Stimulated activated effector memory CD8-positive, alpha-beta T cell treated with anti-CD3 and anti-CD28 coated beads, Interleukin-12 subunit alpha, Interleukin-12 subunit beta, amount 100 ng/mL, for 72 hours (primary cell): ENCODE results near the gene BCKDHB.

Experiments
- ATAC-seq: fragments of 150-1000 bp; cut with Tn5 transposase; 2 replicates; pipeline ENCODE4 v1.10.0; 2021
- DNase-seq, 2 donors: peaks; one replicate each; pipeline ENCODE4 v3.0.0; 2021 to 2022; ENCODE audit warnings: low spot score in 2 of 2
- H3K27ac Mint-ChIP-seq: one replicate; pipeline ENCODE4 v1.8.0; 2022; ENCODE audit warnings: mild to moderate bottlenecking, mixed read lengths
- H3K36me3 Mint-ChIP-seq: one replicate; pipeline ENCODE4 v1.8.0; 2022; ENCODE audit warnings: mild to moderate bottlenecking, mixed read lengths
- H3K4me1 Mint-ChIP-seq: one replicate; pipeline ENCODE4 v1.8.0; 2022; ENCODE audit warnings: mixed read lengths
- H3K4me3 Mint-ChIP-seq: one replicate; pipeline ENCODE4 v1.8.0; 2022; ENCODE audit warnings: mild to moderate bottlenecking, mixed read lengths
- H3K9me3 Mint-ChIP-seq: one replicate; pipeline ENCODE4 v1.8.0; 2022; ENCODE audit warnings: mixed read lengths

Gene BCKDHB

DNA sequence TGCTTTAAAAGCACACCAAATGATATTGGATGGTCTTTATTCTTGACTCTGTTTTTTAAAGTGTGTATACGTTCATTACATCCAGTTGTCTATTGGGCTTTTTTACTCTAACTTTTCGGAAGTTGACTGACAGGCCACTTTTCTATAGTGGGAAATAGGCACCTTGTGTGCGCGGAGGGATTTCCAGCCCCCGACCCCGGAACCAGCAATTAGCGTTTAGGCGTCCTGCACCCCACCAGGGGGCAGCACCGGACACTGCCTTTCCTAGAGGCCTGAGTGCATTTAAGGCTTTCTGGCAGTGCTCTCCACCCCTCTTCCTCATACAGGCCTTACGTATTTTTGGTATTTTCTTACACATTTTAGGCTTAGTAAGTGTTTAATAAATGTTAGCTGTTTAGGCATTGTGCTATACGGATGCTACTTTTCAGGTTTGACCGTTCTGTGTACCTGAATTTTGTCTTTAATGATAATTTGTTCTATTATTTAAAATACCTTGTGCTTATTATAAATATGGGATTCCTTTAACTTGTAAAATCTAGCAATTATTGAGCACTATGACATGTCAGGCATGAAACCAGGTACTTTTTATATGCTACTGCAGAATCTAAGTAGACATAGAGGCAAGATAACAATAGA lies 231.8 kb downstream of the BCKDHB start:
- Mint-ChIP-seq H3K4me3 (no peak overlapping the region), H3K27ac (no peak overlapping the region), H3K36me3 (no peaks in the 10 kb centered on the region), H3K9me3 (no peaks in the 10 kb centered on the region), H3K4me1 (no peaks in the 10 kb centered on the region)
- DNase-seq (peak; percentile 54 to 70), ATAC-seq (peak; percentile 65)

DNA sequence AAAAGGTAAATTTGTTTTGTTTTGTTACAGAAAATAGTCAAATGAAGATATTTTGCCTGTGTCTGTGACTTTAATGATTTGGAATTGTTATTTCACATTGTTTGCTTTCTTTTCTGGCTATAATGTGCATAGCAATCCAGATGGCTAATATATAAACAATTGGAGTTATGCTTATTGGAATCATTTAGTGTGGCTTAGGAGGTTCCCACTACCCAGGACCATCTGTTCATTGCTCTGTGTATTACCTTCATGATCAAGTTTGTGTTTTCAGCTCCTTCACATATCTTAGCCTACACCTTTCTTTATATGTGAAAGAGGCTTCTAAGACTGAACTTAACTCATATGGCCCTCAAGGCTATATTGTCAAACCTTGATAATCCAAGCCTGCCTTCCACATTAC lies 232.9 kb downstream of the BCKDHB start:
- ATAC-seq (no peak), DNase-seq (no peak)
- Mint-ChIP-seq H3K4me1 (no peaks in the 10 kb centered on the region), H3K27ac (no peak overlapping the region), H3K9me3 (no peaks in the 10 kb centered on the region), H3K4me3 (no peak overlapping the region), H3K36me3 (no peaks in the 10 kb centered on the region)

- Mint-ChIP-seq H3K36me3 (no peaks in the 10 kb centered on the region), H3K4me1 (no peaks in the 10 kb centered on the region), H3K4me3 (no peak overlapping the region), H3K9me3 (no peaks in the 10 kb centered on the region), H3K27ac (no peak overlapping the region)
- DNase-seq (no peak), ATAC-seq (no peak)
Measured at GRCh38 chr6:80340280-80340679, 233.8 kb downstream of the BCKDHB start.

DNA sequence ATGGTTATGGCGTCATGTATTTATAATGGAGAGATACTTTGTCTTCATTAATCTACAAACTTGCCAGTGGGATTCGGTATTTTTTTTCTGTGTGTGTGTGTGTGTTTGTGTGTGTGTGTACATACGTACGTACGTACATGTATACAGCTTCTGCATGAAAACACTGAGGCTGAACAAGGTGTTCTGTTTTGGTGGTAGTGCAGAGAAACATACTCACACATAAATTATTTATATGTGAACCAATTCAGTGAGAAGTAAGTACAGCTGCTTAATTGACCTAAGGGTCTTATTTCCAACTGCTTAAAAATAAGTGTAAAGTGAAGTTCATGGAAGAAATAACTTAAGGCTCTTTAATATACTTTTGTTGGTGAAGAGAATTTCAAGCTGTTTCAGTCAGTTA lies 234.2 kb downstream of the BCKDHB start:
- no peak for DNase-seq
- ATAC-seq = no peak
- Mint-ChIP-seq H3K9me3 (no peaks in the 10 kb centered on the region), H3K36me3 (no peaks in the 10 kb centered on the region), H3K4me1 (no peaks in the 10 kb centered on the region), H3K27ac (no peak overlapping the region), H3K4me3 (no peak overlapping the region)

DNA sequence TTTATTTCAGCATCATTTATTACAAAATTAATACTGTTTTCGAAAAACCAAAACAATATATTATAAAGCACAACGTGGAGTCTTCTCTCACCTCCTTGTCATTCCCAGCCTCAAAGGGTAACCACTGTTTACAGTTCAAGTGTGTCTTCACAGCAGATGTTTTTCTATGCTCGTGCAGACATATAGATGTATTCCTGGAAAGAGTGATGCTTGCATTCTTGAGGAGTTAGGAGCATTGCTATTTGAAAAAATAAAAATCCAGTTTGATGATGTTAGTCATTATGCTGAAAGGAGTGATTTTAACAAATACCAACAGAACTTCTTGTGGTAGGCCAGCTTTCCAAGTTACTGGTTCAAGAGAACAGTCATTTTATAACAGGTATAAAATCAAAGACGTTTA lies 234.9 kb downstream of the BCKDHB start:
- no peak for ATAC-seq
- no peak for DNase-seq

DNA sequence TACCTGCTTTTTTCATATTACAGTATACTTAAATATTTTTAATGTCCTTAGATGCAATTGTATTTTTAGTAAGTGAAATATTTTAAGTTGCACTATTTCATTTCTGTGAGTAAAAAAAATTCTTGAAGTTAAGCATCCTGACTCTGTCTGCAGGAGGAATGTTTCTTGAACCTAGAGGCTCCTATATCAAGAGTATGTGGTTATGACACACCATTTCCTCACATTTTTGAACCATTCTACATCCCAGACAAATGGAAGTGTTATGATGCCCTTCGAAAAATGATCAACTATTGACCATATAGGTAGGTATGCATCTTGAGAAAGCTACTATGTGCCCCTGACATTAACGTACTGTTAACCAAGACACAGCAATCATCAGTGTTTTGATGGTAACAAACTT lies 237.0 kb downstream of the BCKDHB start:
- ATAC-seq (no peak), DNase-seq (no peak)
- H3K27ac Mint-ChIP-seq = no peak overlapping the region
- H3K9me3 Mint-ChIP-seq = no peaks in the 10 kb centered on the region
- no peaks in the 10 kb centered on the region for H3K4me1 Mint-ChIP-seq
- no peak overlapping the region for H3K4me3 Mint-ChIP-seq
- no peaks in the 10 kb centered on the region for H3K36me3 Mint-ChIP-seq

More for the DNA sequence above, 234.9 kb downstream of the BCKDHB start:
- Mint-ChIP-seq H3K4me1 (no peaks in the 10 kb centered on the region), H3K9me3 (no peaks in the 10 kb centered on the region), H3K27ac (no peak overlapping the region), H3K36me3 (no peaks in the 10 kb centered on the region), H3K4me3 (no peak overlapping the region)

DNA sequence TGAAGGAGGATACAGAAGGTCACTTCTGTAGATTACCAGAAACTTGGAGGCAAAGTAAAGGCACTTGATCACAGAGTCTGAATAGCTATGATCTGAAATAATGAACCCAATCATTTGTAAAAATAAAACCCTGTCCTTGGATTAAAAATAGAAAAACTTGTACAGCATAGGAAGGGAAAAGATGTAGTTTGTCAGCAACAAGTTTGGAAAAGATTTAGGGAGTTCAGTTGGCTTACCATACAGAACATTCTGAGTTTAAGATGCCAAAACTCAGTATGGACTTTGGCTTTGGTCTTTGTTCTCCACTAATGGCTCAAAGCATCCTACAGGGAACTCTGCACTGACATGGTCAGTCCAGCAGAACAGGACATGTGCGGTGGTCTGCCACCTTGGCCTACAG lies 240.6 kb downstream of the BCKDHB start:
- no peak for DNase-seq
- Mint-ChIP-seq H3K36me3 (no peaks in the 10 kb centered on the region), H3K9me3 (no peaks in the 10 kb centered on the region), H3K4me1 (no peaks in the 10 kb centered on the region), H3K4me3 (no peak overlapping the region), H3K27ac (no peak overlapping the region)
- no peak for ATAC-seq

GRCh38 chr6:80348263-80348662 lies 241.8 kb downstream of the BCKDHB start:
- ATAC-seq (no peak), DNase-seq (no peak)
- no peaks in the 10 kb centered on the region for H3K4me1 Mint-ChIP-seq
- H3K27ac Mint-ChIP-seq = no peak overlapping the region
- no peaks in the 10 kb centered on the region for H3K9me3 Mint-ChIP-seq
- no peaks in the 10 kb centered on the region for H3K36me3 Mint-ChIP-seq
- H3K4me3 Mint-ChIP-seq = no peak overlapping the region

- no peaks in the 10 kb centered on the region for H3K9me3 Mint-ChIP-seq
- H3K27ac Mint-ChIP-seq = no peak overlapping the region
- no peaks in the 10 kb centered on the region for H3K4me1 Mint-ChIP-seq
- no peak for ATAC-seq
- no peaks in the 10 kb centered on the region for H3K36me3 Mint-ChIP-seq
- H3K4me3 Mint-ChIP-seq = no peak overlapping the region
- no peak for DNase-seq
Measured at GRCh38 chr6:80356000-80356399, 249.5 kb downstream of the BCKDHB start.

DNA sequence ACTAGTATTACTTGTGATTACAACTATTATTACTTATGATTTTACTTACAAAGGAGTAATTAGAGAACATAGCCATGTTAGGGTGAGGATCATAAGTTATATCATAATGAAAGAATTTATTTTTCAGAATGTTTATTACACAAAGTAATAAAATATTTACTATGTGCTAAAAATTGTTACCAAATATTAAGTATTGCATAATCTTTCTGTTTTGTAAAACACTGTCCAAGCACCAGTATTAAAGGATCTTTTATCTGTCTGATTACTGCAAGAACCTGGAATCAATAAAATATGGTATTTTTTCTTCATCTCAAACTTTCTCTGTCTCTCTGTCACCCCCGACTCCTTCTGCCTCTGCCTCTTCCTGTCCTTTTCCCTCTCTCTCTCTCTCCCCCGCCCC lies 250.1 kb downstream of the BCKDHB start:
- no peaks in the 10 kb centered on the region for H3K36me3 Mint-ChIP-seq
- ATAC-seq (no peak), DNase-seq (no peak)
- H3K27ac Mint-ChIP-seq = no peak overlapping the region
- no peaks in the 10 kb centered on the region for H3K4me1 Mint-ChIP-seq
- H3K4me3 Mint-ChIP-seq = no peak overlapping the region
- H3K9me3 Mint-ChIP-seq = no peaks in the 10 kb centered on the region

DNA sequence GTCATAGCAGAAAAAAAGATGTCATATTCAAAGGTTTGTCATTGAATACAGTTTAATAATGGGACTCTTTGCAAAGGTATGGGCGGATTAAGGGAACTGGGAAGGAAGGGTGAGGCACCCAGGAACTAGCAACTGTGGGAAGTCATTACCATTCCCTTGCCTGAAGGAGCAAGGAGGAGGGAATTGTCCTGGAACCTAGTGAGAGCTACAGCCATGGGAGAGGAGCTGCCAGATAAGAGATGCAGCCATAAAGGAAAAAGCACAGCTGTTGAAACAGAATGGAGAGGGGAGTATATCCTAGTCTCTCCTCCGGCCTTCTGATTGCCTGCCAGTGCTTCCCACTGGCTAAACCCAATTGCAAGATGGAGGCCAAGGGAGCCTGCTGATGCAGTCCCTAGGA lies 250.6 kb downstream of the BCKDHB start:
- Mint-ChIP-seq H3K4me3 (no peak overlapping the region), H3K9me3 (no peaks in the 10 kb centered on the region), H3K27ac (no peak overlapping the region), H3K36me3 (no peaks in the 10 kb centered on the region), H3K4me1 (no peaks in the 10 kb centered on the region)
- no peak for DNase-seq
- no peak for ATAC-seq

- H3K27ac Mint-ChIP-seq = no peak overlapping the region
- H3K4me1 Mint-ChIP-seq = no peaks in the 10 kb centered on the region
- H3K36me3 Mint-ChIP-seq = no peaks in the 10 kb centered on the region
- DNase-seq = no peak
- no peaks in the 10 kb centered on the region for H3K9me3 Mint-ChIP-seq
- no peak overlapping the region for H3K4me3 Mint-ChIP-seq
- no peak for ATAC-seq
Measured at GRCh38 chr6:80357674-80358073, 251.2 kb downstream of the BCKDHB start.

- Mint-ChIP-seq H3K27ac (no peak overlapping the region), H3K4me1 (no peaks in the 10 kb centered on the region), H3K9me3 (no peaks in the 10 kb centered on the region), H3K4me3 (no peak overlapping the region), H3K36me3 (no peaks in the 10 kb centered on the region)
- DNase-seq = no peak
- ATAC-seq = no peak
Measured at GRCh38 chr6:80363501-80364122, 257.1 kb downstream of the BCKDHB start.

- H3K36me3 Mint-ChIP-seq = no peaks in the 10 kb centered on the region
- DNase-seq (no peak), ATAC-seq (no peak)
- no peaks in the 10 kb centered on the region for H3K9me3 Mint-ChIP-seq
- H3K4me3 Mint-ChIP-seq = no peak overlapping the region
- no peak overlapping the region for H3K27ac Mint-ChIP-seq
- no peaks in the 10 kb centered on the region for H3K4me1 Mint-ChIP-seq
Measured at GRCh38 chr6:80364149-80364548, 257.7 kb downstream of the BCKDHB start.

DNA sequence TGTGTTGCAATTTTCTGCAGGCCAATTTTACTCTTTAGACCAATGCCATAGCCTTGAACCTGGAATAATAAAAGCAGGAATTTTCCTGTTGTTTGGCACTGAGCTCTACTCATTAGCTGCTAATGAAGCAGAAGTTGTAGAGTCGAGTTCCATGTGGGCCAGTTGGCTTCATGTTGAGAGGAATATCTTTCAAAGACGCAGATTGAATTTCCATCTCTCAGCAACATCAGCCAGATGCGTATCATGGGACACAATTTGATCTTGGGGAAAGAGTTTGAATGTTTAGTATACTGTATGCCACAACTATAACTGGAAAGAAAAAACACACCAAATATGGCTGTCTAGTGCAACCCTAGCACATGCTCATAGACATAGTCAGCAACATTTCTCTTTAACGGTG lies 259.6 kb downstream of the BCKDHB start:
- H3K27ac Mint-ChIP-seq = no peak overlapping the region
- H3K4me3 Mint-ChIP-seq = no peak overlapping the region
- DNase-seq (no peak), ATAC-seq (no peak)
- H3K4me1 Mint-ChIP-seq = no peaks in the 10 kb centered on the region
- no peaks in the 10 kb centered on the region for H3K36me3 Mint-ChIP-seq
- no peaks in the 10 kb centered on the region for H3K9me3 Mint-ChIP-seq

GRCh38 chr6:80366714-80367113 lies 260.2 kb downstream of the BCKDHB start:
- Mint-ChIP-seq H3K9me3 (no peaks in the 10 kb centered on the region), H3K27ac (no peak overlapping the region), H3K36me3 (no peaks in the 10 kb centered on the region), H3K4me3 (no peak overlapping the region), H3K4me1 (no peaks in the 10 kb centered on the region)
- DNase-seq = no peak
- ATAC-seq = no peak

GRCh38 chr6:80376411-80376810 lies 269.9 kb downstream of the BCKDHB start:
- no peak for DNase-seq
- ATAC-seq = no peak
- Mint-ChIP-seq H3K27ac (no peak overlapping the region), H3K36me3 (no peaks in the 10 kb centered on the region), H3K4me3 (no peak overlapping the region), H3K4me1 (no peaks in the 10 kb centered on the region), H3K9me3 (peaks cover 11% of the 10 kb centered on the region)
